ENCODE results near the gene DNAJC15.
"Not testable (repeated sequence)": the region's sequence is repeated elsewhere in the genome, so short reads cannot be mapped to it uniquely, and the experiment has no call there.

The DNAJC15 gene

DNA sequence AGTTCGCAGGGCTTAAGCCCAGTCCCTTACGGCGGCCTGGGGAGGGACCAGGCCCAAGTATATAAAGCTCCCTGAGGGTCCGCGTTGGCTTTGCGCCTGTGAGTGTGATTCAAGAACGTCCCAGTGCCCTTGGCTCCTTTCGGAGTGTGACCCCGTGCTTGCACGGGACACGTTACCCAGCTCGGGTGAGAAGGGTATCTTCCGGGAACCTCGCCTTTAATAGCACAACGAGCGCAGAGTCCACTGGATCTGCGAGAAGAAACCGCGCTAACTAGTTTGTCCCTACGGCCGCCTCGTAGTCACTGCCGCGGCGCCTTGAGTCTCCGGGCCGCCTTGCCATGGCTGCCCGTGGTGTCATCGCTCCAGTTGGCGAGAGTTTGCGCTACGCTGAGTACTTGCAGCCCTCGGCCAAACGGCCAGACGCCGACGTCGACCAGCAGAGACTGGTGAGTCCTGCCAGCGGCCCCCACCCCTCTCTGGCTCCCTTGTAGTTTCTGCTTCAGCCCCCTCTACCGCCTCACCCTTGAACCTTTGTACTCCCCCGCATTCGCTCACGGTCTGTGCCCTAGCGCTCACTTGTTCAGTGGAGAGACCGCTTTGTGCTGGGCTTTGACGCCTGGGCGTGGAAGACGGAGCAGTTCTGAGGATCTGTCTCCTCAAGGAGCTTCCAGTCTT lies at the start of gene DNAJC15:
TSS of gene DNAJC15 (plus strand) at position 298 of the 675 bp plus-strand sequence. CDS start at position 339, 41 bp downstream.
- Mint-ChIP-seq H3K4me1 (peaks cover 30% of the 10 kb centered on the region), H3K9me3 (no peaks in the 10 kb centered on the region), H3K4me3 (peak within 1 kb of the TSS; percentile 95), H3K27me3 (no peaks in the 10 kb centered on the region), H3K36me3 (peaks cover 6% of the 10 kb centered on the region), H3K27ac (peak within 1 kb of the TSS; percentile 98)
- peak; percentile 91 for ATAC-seq

DNA sequence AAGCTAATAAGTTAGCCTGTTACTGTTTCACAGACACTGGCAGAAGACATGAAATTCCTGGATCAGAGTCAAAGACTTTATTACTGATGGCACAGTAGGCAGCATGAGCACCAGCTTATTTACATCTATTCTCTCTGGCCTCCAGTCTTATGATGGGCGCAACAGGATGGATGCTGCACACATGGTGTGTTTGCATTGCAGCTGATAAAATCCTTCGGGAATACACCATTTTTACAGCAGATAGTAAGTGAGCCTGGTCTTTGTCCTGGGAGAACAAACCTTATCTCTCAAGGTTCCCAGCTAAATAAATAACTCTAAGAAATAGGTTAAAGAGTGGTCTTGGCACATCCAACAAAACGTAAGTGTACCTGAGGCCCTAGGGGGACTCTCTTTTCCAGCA lies 47.3 kb upstream of the DNAJC15 start:
- H3K27ac Mint-ChIP-seq: no peak overlapping the region
- peaks cover 22% of the 10 kb centered on the region for H3K36me3 Mint-ChIP-seq
- peaks cover 7% of the 10 kb centered on the region for H3K9me3 Mint-ChIP-seq
- H3K4me3 Mint-ChIP-seq: no peak overlapping the region
- ATAC-seq: no peak
- H3K27me3 Mint-ChIP-seq: no peaks in the 10 kb centered on the region
- H3K4me1 Mint-ChIP-seq: peaks cover 27% of the 10 kb centered on the region

DNA sequence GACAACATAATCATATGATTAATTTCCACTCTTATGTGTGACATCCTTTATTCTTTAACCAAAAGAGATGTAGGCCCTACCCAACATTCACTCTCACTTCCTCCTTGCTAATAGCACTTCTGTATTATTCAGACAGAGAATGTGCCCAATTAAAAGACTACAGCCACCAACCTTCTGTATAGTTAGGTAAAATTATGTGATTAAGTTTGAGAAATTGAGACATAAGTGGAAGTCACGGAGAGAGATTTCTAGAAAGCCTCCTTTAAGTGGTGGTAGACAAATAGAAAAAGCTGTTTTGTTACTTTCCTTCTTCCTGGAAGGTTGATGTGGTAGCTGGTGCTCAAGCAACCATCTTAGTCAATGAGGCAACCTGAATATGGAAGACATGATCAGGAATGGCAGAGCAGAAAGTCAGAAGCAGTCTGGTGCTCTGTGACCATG lies 46.1 kb upstream of the DNAJC15 start:
- Mint-ChIP-seq H3K4me3 (no peak overlapping the region), H3K9me3 (peaks cover 7% of the 10 kb centered on the region), H3K27ac (peak overlapping the region; percentile 24), H3K36me3 (peaks cover 22% of the 10 kb centered on the region), H3K4me1 (peaks cover 15% of the 10 kb centered on the region), H3K27me3 (no peaks in the 10 kb centered on the region)
- peak; percentile 90 for ATAC-seq

DNA sequence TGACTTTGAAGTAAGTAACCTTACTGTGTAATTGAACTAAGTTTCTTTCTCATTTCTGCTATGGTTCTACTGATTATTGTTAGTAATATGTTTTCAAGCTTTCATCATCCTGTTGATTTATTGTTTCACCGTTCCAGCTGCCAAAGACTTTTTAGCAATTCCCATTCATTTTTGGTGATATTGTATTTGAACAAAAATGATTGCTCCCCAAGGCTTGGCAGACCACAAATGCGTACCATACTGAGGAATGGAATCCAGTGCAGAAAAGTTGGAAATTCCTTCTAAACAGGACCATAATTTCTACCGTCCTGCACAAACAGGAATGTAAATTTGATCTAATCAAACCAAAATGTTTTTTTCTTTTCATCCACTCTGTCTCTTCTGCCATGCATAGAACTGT lies 42.1 kb upstream of the DNAJC15 start:
- Mint-ChIP-seq H3K4me1 (peaks cover 47% of the 10 kb centered on the region), H3K36me3 (peaks cover 10% of the 10 kb centered on the region), H3K4me3 (no peak overlapping the region), H3K9me3 (peaks cover 7% of the 10 kb centered on the region), H3K27ac (no peak overlapping the region), H3K27me3 (no peaks in the 10 kb centered on the region)
- ATAC-seq: no peak

DNA sequence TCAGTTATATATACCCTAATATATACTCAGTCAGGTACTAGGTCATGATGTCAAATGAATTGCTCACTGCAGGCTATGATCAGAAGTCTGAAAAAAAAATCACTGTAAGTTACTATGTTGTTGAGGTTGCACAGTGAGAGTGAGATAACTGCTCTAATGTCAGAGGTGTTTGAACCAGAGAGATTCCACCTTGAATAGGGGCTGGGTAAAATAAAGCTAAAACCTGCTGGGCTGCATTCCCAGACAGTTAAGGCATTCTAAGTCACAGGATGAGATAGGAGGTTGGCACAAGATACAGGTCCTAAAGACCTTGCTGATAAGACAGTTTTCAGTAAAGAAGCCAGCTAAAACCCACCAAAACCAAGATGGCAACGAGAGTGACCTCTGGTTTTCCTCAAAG lies 41.5 kb upstream of the DNAJC15 start:
- peaks cover 46% of the 10 kb centered on the region for H3K4me1 Mint-ChIP-seq
- no peak for ATAC-seq
- peaks cover 7% of the 10 kb centered on the region for H3K9me3 Mint-ChIP-seq

DNA sequence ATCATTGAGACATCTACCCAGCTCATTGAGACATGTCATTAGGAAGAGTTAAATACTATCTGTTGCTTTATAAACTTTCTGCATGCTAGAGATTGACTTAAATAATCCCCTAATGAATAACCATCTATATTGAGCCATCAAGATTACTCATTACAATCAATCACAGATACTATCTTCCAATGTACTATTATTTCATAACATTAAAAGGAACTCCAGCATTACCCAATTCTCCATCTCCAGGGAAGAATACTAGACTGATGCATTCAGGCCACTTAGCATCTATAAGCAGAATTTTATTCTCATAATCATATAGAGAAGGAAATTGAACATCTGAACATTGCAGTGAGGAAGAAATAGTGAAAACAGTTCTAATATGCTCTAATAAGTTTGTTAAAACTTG lies 39.4 kb upstream of the DNAJC15 start:
- H3K27ac Mint-ChIP-seq: no peak overlapping the region
- H3K4me1 Mint-ChIP-seq: peaks cover 40% of the 10 kb centered on the region
- H3K4me3 Mint-ChIP-seq: no peak overlapping the region
- H3K36me3 Mint-ChIP-seq: peaks cover 10% of the 10 kb centered on the region
- no peak for ATAC-seq
- no peaks in the 10 kb centered on the region for H3K27me3 Mint-ChIP-seq
- H3K9me3 Mint-ChIP-seq: peaks cover 7% of the 10 kb centered on the region

More for the DNA sequence above, 41.5 kb upstream of the DNAJC15 start:
- Mint-ChIP-seq H3K27ac (no peak overlapping the region), H3K4me3 (no peak overlapping the region), H3K27me3 (no peaks in the 10 kb centered on the region), H3K36me3 (peaks cover 10% of the 10 kb centered on the region)

DNA sequence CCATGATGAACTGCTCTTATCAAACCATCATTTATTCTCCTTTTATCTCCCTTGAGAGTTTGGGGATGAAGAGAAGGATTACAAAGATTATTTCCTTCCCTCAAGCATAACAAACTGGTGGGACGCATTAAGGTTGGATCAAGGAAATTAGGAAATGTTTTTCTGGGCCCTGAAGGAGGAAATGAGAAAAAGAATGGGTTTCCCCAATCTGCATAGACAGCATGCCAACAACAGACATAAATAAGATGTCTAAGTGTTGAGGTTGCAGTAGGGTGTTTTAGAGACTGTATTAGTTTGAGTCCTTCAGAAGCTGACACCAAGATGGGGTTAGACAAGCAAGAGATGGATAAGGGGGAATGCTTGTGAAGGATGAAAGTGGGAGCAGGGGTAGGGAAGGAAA lies 38.7 kb upstream of the DNAJC15 start:
- peaks cover 8% of the 10 kb centered on the region for H3K36me3 Mint-ChIP-seq
- H3K9me3 Mint-ChIP-seq: peaks cover 7% of the 10 kb centered on the region
- no peaks in the 10 kb centered on the region for H3K27me3 Mint-ChIP-seq
- H3K27ac Mint-ChIP-seq: peak overlapping the region; percentile 52
- peak overlapping the region; percentile 1 for H3K4me3 Mint-ChIP-seq
- H3K4me1 Mint-ChIP-seq: peaks cover 41% of the 10 kb centered on the region
- ATAC-seq: peak; percentile 62

DNA sequence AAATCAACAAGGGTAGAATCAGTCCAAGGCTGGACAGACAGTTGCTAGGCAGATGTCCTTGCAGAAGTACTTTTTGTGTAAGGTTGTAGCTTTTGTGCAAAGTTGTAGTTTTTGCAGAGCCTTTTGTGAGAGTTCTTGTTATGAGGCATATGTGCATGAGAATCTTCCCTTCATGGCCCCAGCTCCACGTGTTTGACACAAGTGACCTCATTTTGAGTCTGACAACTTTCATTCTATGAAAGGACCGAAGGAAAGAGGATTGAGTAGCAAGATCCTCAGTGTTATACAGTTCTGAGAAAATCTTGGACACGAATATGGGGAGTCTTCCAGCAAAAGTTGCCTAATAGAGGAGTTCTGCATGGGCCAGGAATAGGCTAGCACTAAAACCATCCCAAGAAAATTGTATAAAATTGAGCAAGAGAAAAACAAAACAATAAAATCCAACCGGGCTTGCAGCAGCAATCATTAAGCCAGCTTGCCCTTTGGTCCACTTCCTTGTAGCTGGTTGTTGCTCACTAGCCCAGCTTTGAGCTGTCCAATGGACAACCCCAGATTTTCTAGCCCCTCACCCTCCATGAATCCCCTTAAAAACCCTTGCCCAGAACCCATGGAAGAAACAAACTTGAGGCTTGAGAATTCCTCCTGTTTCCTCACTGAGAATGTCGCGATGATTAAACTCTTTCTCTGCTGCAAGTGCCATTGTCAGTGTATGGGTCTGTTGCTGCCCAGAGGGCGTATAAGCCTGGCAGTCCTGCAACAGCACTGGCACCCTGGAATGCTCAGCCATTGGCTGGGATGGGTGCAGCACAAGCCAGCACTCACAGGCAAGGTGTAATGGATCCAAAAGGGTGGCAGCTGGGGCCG lies 37.8 kb upstream of the DNAJC15 start:
- no peak overlapping the region for H3K4me3 Mint-ChIP-seq
- peak overlapping the region; percentile 52 for H3K27ac Mint-ChIP-seq
- peaks cover 45% of the 10 kb centered on the region for H3K4me1 Mint-ChIP-seq
- ATAC-seq: no peak
- H3K27me3 Mint-ChIP-seq: no peaks in the 10 kb centered on the region
- H3K36me3 Mint-ChIP-seq: no peaks in the 10 kb centered on the region
- no peaks in the 10 kb centered on the region for H3K9me3 Mint-ChIP-seq

DNA sequence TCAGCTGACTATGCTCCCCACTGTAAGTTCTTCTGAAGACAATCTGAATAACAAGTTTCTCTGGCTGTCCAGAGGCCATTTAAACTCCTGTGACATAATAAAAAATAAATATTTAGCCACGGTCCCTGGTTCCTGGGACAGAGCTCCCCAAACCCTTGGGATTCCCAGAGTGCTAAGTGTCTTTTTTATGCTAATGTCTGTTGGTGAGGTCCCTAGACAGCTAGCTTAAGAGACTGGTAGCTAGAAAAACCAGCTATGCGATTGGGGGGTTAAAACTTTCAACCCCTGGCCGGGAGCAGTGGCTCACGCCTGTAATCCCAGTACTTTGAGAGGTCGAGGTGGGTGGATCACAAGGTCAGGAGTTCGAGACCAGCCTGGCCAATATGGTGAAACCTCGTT lies 37.2 kb upstream of the DNAJC15 start:
- H3K36me3 Mint-ChIP-seq: no peaks in the 10 kb centered on the region
- ATAC-seq: no peak

DNA sequence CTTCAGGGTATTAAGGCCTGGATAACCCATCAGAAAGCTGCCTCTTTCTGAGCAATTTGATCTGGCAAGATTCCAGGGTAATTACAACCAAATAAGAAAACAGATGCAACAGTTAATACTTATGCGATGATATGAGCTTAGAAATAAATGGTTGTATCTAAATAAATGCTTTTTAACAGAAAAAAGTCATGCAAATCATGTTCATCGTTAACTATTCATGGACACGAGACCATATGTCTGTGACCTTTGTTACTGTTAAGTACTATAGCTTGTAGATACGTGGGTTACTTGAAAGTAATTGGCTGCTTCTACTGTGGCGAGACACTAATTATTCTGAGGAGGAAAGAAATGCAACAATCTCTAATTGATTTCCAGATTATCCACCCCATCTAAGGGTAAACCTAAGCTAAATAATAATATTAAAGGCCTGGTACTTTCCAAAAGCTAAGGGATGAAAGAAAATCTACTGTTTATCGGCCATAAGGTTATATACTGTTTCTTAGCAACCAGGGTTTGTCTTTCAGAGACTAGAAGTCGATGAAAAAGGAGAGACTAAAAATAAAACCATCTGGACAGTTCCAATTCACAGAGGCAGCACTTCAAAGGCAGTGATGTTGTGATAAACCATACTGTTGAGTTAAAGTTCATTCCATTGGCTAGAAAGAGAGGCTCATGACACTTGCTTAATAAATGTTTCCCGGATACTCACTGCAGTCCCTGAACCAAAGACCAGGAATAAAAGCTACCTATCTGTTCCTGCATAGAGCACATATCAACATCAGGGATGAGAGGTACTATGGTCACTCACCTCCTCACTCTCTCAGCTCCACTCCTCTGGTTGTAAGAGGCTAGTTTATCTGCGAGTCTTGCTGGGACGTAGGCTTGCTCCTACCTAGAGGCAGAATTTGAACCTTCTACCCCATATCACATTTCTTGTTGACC lies 32.8 kb upstream of the DNAJC15 start:
- H3K27me3 Mint-ChIP-seq: no peaks in the 10 kb centered on the region
- peak overlapping the region; percentile 100 for H3K27ac Mint-ChIP-seq
- H3K36me3 Mint-ChIP-seq: no peaks in the 10 kb centered on the region
- no peak for ATAC-seq
- H3K4me1 Mint-ChIP-seq: peaks cover 48% of the 10 kb centered on the region
- H3K9me3 Mint-ChIP-seq: no peaks in the 10 kb centered on the region
- H3K4me3 Mint-ChIP-seq: peak overlapping the region; percentile 98

More for the DNA sequence above, 37.2 kb upstream of the DNAJC15 start:
- Mint-ChIP-seq H3K4me1 (peaks cover 51% of the 10 kb centered on the region), H3K27ac (peak overlapping the region; percentile 52), H3K4me3 (no peak overlapping the region), H3K27me3 (no peaks in the 10 kb centered on the region), H3K9me3 (no peaks in the 10 kb centered on the region)

DNA sequence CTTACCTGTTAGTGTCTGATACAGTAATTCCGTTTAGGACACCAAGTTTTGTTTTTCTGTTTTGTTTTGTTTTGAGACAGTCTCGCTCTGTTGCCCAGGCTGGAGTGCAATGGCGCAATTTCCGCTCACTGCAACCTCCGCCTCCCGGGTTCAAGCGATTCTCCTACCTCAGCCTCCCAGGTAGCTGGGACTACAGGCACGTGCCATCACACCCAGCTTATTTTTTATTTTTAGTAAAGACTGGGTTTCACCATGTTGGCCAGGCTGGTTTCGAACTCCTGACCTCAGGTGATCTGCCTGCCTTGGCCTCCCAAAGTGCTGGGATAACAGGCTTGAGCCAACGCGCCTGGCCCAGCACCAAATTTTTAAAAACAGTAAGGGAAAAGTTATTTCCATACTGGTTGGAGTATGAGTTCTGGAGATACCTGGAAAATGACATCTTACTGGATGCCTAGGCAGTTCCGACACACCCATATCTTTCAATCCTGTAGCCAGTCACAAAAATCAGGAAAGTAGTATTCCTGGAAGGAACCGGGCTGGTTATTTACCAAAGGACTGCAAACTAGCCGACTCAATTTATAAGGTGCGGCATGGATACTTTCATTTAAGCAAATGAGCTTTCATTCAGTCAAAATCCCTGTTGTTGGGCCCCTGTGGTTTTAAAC lies 32.0 kb upstream of the DNAJC15 start:
- Mint-ChIP-seq H3K4me3 (peak overlapping the region; percentile 98), H3K27ac (peak overlapping the region; percentile 100), H3K4me1 (peaks cover 42% of the 10 kb centered on the region)
- not testable (repeated sequence) for ATAC-seq, H3K36me3 Mint-ChIP-seq, H3K9me3 Mint-ChIP-seq, H3K27me3 Mint-ChIP-seq

DNA sequence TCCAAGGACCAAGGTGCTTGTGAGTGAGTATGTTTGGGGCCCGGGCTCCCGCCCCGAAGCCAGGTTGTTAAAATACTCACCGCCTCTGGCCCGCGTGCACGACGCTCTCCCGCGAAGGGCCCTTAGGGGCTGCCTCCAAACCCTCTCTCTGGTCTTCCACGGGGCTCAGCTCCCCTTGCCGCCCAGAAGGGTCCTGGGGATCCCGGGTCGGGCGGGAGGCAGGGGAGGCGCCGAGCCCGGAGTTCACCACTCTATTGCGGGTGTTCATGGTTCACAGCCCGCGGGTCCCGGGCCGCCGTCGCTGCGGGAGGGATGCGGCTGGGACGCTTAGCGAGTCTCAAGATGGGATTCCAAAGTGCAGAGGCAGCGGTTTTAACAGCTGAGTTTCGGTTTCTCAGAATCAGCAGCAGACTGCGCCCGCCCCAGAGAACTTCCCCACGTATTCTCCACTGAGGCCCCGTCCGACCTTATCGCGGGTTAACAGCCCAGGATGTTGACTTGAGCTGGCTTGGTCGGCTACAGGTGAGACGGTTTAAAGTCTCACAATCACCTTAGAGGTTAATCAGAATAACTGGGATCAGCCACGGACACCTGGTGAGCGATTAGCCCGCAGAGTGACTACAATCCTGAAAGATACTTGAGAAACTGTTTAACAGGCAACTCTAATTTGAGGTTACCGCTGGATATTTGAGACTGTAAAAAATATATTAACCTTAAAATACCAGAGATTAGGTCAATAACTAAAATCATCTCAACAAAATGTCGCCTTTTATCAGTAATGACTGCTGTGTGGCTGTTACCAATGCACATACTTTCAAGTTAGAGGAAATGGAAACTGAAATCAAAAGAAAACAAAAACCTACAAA lies 31.3 kb upstream of the DNAJC15 start, which contains the start of gene EPSTI1:
TSS of gene EPSTI1 (minus strand) at position 344 of the 866 bp plus-strand sequence. CDS start at position 268, 76 bp downstream.
- ATAC-seq: peak; percentile 93
- Mint-ChIP-seq H3K27me3 (no peaks in the 10 kb centered on the region), H3K36me3 (no peaks in the 10 kb centered on the region)

DNA sequence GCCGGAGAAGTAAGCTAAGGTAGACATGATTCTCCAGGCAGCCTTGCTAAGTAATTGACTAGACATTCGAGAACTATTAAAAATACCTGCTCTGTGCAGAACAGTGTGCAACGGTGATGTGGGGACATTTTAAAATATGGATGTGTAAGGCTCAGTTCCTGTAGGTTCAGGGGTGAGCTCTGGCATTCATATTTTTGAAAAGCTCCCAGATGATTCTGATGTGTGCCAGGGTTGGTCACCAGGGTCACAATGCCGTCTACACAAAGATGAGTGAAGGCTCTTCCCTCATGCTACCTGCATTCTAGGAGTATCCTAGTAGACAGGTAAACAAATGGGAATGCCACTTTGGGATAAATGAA lies 30.6 kb upstream of the DNAJC15 start:
- no peaks in the 10 kb centered on the region for H3K36me3 Mint-ChIP-seq
- peak overlapping the region; percentile 100 for H3K27ac Mint-ChIP-seq
- H3K4me3 Mint-ChIP-seq: peak overlapping the region; percentile 98
- no peaks in the 10 kb centered on the region for H3K9me3 Mint-ChIP-seq
- H3K4me1 Mint-ChIP-seq: peaks cover 52% of the 10 kb centered on the region
- no peaks in the 10 kb centered on the region for H3K27me3 Mint-ChIP-seq
- ATAC-seq: no peak

More for the DNA sequence above, 31.3 kb upstream of the DNAJC15 start, which contains the start of gene EPSTI1:
- peak within 1 kb of the TSS; percentile 100 for H3K27ac Mint-ChIP-seq
- H3K4me1 Mint-ChIP-seq: peaks cover 46% of the 10 kb centered on the region
- H3K9me3 Mint-ChIP-seq: no peaks in the 10 kb centered on the region
- peak within 1 kb of the TSS; percentile 98 for H3K4me3 Mint-ChIP-seq
